Measurements from ENCODE around the gene CENPM.

The CENPM gene

DNA sequence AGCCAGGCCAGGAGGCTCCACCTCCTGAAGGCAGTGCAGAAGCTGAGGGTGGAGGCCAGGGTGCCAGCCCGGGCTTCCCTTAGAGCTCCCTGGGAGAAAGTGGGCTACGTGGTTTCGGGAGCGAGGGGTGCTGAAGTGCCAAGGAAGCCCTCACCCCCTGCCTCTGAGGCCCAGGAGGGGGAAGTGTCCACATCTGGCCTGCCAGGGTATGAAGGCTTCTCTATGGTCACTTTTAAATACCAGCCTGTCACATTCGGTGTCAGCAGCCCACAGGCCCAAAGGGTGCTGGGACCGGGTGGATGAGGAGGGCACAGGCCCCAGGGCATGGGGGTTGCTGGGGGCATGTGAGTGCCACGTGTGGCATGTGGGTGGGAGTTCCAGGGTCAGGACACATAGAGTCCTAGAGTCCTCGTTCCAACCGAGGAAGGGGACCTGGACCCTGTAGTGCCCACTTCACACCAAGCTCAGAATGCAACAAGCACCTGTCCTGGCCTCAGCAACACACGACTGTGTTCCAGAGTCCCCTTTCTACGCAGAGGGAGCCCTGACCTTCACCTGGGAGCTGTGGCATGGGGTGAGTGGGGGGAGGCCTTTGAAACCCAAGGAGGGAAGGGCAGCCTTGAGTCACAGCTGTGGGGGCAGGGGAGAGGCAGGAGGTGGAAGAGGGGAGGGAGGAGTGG is 33.8 kb downstream of the CENPM start:
- DNase-seq = no peak

DNA sequence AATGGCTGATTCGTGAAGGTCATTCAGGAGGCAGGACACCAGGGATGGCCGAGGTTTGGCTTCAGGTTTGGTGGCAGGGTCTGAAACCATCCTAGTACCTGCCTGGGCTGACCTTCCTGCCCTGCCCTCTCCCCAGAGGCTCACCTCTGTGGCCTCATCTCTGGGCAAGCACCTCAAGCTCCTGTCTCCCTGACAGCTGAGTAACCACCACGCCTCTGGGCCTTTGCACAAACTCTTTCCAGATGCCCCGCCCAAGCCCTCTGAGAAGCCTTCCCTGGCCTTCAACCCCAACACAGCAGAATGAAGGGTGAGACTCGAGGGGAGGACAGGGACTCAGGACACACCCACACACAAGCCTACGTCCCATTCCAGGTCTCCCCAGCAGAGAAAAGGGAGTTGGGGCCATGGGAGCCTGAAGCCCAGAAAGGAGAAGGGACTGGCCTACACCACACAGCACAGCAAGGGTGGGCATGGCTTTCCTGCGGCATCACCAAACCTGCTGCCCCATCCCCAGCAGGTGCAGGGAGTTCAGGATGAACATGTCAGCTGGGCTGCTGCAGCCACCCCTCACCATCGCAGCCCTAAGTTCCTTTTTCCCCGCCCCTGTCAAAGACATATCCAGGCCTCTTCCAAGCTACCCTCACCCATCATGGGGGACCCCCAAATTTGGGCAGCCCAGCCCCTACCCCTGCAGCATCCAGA is 34.5 kb downstream of the CENPM start:
- DNase-seq = no peak

DNA sequence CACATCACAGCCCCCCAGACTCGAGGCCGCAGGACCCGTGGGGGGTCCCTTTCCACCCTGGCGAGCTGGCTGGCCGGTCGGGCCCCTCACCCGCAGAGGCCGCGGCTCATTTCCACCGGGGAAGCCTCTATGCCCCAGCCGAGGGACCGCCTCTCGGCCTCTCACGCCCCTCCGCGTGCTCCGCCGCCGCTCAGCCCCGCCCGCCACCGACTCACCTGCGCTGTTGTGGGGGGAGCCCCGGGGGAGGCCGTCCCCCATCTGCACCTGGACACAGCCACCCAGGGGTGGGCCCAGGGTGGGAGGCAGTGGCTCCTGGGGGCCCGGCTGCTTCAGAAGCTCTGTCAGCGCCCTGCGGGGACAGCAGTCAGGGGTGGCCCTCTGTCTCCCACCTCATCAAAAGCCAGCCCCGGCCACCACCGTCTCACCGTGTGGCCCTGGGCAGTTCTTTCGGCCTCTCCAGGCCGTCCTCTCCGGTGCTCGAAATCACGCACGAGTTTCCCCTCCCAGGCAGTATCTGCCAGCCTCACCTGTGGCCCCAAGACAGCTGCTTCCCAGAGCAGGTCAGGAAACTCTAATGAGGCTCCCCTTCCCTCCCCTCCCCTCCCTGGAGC is 35.8 kb downstream of the CENPM start:
- DNase-seq = no peak

DNA sequence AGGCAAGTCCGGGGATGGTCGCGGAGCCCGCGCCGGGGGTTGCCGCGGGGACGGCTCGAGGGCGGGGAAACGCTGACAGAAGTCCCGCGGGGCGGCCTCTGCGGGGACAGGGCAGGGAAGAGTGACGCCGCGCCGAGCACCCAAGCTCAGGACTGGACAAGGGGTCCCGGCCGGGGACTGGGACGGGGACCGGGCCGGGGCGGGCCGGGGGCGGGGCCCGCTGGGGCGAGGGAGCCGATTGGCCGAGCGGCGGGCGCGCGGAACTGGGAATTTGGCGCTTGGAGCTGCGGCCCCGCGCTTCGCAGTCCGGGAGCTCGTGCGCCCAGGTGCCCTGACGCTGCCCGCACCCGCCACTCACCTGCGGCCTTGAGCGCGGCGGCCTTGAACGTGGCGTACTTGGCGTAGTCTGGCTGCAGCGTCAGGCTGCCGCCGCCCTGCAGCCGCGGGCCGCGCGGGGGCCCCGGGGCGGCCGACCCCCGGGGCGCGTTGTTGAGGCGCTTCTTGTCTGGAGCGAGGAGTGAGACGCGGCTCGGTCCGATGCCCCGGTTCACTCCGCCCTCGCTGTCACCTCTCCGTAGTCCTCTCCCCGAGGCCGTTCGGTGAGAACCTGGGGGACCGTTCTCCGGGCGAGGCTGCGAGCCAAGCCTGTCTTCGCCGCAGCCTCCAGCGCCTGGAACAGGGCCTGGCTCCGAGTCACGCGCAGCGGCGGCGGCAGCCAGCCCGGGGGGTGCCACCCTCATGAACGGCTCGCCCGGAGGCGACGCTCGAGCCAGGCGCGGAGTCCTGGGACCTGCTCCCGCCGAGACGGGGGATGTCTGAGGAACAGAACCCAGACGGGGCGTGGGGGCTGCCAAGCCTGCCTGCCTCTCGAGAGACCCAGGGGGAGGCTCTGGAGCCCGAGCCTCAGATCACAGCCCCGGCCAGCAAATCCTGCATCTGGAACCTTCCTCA is 36.6 kb downstream of the CENPM start:
- DNase-seq = peak; percentile 69

DNA sequence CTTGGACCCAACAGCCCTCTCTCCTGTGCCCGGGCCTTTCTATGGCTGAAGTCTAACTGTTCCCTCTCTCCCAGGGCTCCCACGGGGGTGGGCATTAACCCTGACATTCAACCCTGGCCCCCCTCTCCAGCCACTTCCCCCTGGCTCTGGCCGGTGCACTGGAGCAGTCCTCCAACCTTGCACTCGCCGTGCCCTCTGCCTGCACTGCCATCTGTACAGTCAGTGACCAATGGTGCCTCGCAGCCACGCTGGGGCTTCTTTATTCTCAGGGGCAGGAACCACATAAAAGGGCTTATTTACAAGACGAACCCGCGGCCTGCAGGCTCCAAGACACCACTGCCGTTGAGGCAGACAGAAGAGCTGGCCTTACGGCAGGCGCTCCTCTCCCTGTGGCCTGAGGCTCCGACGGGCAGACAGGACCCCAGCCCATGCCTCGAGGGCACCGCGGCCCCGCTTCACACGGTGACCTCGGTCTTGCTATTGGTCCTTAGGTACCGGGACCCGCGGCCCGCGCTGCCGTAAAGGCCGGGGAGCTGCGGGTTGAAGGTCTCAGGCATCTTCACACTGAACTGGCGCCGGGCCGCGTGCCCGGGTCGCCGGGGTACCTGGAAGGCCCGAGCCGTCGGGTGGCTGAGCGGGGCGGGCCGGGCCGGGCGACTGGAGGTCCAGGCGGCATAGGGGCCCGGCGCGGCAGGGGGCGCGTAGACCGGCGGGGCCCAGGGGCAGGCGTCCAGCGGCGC is 37.5 kb downstream of the CENPM start:
- no peak for DNase-seq

DNA sequence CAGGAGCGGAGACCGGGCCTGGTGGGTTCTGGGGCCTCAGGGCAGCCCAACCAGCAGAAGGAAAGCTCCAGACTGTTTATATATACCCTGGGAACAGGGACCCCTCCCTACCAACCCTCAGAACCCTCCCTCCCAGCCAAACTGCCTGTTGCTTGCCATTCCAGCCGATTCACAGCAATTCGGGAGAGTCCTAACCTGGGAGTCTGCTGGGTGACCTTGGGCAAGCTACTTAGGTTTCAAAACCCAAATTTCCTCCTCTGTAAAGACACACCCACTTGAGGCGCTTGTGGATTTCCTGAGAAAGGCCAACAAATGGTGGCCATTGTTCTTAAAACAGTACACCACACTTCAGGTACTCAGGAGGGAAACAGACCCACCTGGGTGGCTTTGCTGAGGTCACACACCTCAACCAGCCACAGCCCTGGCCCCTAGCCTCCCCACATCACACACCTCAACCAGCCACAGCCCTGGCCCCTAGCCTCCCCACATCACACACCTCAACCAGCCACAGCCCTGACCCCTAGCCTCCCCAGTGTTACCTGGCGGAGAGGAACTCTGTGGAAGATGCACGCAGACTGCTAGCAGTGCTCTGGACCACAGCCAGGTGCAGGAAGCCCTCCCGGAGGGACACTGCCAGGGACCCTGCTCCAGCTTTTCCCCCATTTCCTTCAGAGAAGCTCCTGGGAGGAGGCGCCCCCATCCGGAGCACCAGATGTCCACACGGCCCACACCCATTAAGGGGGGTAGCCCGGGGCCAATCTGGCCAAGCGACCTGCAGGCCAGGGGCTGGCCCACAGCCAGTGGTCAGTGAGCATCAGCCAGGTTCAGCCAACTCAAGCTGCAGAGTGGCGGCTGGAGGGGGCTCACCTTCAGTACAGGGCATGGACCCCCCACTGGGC is 38.3 kb downstream of the CENPM start:
- peak; percentile 43 for DNase-seq

DNA sequence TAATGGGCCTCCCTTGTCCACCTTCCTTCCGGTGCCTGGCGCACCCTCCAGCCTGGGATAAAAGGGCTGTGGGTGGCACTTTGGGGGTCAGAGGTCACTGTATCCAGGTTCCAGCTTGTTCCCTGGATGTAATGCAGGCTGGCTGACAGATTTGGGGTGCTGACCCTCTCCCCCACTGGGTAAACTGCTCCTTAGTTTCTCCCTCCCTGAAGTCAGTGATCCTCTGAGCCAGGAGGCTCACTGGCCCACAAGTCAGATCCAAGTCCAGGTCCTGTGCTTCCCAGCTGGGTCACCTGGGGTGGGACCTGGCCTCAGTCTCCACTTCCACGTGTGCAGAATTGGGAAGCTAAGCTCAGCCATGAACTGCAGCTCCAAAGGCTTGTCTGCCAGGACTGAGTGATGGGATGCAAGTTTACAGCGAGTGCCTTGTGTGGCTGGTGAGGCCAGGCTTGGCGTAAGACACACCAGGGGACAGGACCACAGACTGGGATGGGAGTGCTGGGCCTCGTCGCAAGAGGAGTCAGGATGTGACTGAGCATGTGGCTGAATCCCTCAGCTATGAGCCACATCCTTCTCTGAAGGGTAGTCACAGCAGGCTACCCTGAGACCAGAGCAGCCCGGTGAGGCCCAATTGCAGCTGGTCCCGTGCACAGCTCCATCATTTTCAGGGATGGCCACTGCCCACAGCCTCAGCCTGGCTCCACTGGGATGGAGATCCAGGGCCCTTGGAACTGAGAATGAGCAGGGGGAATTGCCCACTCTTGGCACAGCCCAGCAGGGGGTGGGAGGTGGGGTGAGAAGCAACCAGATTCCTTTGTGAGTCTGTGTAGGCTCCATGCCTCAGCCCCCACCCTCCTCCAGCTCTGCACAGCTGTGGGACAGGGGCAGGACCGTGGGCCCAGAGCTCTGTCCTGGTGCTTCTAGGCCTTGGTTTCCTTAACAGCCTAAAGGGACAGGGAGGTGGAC is 39.2 kb downstream of the CENPM start:
- no peak for DNase-seq

DNA sequence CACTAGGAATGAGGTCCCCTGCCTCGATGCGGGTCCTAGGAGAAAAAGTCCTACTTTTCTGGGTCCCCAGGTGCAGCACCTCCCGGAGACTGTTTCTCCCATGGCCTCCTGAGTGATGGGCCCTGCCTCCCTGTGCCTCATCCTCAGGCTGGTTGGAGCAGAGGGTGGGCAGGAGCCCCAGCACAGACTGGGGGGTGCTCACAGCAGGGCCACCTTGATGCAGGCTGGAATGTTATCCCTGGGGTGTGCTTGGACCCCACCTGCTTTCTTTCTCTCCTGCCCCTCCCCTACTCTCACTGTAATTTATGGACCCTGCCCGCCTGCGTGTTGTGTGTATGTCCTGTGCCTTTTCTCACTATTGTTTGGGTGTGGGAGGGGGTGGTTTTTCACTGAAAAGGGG is 40.1 kb downstream of the CENPM start:
- DNase-seq = no peak

DNA sequence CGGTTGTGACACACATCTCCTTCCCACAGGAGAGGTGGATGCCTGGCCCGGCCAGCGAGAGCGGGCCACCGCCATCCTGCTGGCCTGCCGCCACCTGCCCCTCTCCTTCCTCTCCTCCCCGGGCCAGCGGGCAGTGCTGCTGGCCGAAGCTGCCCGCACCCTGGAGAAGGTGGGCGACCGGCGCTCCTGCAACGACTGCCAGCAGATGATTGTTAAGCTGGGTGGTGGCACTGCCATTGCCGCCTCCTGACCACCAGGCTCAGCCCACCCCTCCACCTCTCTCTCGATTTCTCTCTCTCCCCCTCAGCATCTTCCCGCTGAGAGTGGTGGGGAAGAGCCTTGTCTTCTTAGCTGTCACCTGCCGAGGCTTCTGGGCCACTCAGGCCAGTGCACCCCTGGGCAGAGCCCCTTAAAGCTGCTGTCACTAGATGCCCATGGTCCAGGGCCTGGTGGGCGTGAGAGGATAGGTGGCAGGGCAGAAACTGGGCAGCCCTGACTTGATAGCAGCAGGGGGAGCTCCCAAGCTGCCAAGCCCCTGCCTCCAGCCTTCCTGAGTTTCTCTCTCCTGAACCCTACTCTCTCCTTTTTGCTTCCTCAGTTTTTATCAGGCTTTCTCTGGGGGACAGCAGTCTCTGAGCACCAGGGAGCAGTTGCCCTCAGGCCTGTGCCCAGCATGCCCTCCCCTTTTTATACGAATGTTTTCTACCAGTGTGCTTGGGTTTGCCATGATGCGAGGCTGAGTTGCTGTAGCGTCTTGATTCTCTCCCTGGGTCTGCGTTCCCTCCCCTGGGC is 41.3 kb downstream of the CENPM start:
- DNase-seq = no peak

DNA sequence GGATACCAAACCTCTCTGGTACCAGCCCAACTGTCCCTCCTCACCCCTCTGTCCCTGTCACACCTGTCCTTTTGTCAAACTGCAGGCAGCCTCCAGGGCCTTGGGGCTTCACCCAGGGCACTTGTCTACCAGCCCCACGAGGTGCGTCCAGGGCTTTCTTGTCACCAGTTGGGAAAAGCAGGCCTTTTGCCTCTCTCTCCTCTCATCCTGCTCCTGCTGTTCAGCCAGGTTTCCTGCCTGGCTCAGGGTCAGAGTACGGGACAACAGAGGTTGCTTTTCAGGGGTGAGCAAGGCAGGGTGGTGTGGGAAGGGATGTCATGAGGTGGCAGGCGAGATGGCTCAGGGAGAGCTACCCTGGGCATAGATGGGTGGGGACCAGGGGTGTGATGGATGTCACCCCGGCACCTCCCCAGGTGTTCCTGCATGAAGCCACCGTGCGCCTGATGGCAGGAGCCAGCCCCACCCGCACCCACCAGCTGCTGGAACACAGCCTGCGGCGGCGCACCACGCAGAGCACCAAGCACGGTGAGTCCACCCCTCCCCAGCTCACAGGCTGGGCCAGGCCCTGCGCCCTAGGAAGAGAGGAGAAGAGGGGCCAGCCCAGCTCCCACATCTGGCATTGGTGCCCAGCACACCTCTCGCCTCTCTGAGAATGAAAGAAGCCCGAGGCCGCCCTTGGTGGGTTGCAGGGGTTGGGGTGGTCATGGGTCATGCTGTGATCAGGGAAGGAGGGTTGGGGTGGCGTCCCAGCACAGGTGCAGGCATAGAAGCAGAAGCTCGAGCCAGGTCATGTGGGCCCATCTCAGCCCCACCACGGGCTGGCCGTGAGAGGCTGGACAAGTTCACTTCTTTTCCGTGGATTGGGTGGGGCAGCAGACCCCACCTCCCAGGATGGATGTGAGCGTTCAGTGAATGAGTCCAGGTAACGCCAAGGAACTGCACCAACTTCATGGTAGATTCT is 42.2 kb downstream of the CENPM start:
- no peak for DNase-seq

DNA sequence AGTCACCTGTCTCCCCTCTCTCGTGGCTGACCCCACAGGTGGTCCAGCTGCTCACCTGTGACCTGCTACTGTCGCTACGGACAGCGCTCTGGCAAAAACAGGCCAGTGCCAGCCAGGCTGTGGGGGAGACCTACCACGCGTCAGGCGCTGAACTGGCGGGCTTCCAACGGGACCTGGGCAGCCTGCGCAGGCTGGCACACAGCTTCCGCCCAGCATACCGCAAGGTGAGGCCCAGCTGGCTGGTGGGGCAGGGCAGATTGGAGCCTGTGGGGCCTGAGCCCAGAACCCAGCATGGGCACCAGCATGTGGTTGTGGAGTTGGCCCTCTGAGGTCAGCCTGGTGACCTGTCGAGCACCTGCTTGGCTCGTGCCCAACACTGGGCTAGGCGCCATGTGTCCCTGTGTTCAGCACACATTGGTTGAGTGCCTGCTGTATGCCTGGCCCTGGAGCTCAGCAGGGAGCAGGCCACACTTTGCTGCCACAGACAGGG is 44.0 kb downstream of the CENPM start:
- no peak for DNase-seq

DNA sequence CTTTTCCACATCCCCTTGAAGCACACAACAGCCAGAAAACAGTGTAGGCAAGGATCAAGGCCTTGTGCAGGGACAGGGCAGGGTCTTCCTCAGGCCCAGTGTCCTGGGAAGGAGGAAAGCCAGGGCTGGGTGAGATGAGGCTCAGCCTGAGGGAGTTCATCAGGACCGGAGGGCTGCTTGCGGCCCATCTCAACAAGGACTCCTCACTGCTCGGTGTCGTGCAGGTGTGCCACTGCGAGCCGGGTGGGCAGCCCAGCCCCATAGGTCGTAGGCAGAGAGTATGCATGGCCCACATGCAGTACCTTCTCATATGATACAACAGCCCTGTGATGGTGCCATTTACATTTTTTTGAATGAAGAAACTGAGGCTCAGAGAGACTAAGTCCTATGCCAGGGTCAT is 44.9 kb downstream of the CENPM start:
- DNase-seq = no peak

DNA sequence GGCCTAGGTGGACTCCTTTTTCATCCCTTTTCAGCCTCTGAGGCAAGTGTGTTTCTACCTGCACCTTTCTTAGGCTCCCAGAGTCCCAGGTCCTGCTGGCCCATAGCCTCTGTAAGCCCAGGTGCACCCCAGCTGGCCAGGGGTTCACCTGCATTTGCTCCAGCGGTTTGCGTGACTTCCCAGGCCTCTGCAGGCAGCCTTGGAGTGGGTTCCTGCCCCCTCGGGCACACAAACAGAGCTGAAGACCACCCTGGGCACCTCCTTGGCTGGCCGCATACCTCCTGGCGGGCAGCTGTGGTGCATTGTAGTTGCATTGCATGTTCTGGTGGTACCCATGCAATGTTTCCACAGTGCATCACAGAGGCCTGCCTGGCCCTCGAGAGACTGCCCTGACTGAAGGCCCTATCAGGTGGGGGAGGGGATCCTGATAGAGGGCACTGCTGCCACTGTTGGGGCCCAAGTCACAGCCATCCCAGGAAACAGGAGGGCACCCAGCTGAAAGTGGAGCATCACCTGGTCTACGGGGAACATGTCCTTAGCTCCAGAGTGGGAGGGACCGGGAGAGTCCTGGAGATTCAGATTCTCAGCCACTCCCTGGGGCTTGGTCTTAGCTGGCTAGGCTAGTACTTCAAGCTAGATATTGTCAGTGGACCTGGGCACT is 46.2 kb downstream of the CENPM start:
- DNase-seq = no peak

DNA sequence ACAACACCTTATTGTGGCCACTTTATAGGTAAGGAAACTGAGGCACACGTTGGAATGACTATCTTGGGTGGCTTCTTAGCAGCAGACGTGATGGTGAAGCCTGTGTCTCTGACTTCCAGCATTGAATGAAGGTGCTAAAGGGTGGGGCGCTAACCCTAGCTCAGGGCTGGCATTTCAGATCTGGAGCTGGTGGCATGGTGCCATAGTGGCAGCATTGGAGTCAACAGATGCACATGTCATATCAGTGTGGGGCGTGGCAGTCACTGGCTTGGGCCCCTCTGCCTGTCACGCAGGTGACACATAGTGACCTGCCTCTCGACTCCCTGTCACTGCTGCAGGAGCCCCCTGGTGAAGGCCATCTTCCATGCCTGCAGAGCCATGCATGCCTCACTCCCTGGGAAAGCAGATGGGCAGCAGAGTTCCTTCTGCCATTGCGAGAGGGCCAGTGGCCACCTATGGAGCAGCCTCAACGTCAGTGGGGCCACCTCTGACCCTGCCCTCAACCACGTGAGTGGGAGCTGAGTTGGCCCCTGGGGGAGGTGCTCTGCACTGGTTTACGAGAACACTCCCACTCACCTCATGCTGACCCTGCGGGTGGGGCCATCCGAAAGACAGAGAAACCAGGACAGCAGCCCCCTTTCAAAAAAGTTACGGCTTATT is 46.8 kb downstream of the CENPM start:
- no peak for DNase-seq

DNA sequence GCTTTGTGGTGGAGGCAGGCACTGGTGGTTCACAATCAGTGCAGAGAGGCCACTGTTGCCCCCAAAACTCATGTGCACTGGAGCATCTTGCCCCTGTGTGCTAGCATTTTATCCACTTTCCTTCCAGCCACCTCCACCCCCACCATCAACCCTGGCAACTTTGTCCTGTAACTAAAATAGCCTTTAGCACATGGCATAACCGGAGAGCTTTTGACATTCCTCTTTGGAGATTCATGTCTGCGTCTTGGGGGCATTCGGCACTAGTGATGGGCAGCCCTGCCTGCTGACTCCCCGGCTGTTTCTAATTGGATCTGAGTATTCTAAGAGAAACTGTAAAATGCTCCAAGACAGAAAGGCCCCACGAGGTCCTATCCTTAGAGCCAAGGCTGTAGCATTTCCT is 47.8 kb downstream of the CENPM start:
- no peak for DNase-seq

DNA sequence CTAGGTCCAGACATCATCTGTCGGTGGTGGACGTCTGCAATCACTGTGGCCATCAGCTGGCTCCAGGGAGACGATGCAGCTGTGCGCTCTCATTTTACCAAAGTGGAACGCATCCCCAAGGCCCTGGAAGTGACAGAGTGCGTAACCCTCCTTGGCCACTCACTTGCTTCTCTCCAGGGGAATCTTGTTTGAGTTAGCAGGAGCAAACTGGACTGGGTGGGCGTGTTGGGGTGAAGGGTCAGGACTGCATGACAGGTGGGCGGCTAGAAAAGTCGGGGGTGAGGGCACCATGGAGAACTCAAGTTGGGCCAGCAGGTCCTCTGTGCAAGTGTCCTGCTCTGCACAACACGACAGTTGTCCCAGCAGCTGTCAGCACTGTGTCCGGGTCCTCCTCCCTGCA is 48.3 kb downstream of the CENPM start:
- no peak for DNase-seq
